ENCODE results near the gene NSDHL.
"Not testable (repeated sequence)": the region's sequence is repeated elsewhere in the genome, so short reads cannot be mapped to it uniquely, and the experiment has no call there.

NSDHL gene

GRCh38 chrX:152830312-152831305 lies at the start of gene NSDHL, which contains the start of gene CETN2:
NSDHL (plus strand) TSS chrX:152831063; CDS start chrX:152846325, 15,262 bp downstream.
CETN2 (minus strand) TSS chrX:152830757; CDS start chrX:152830710, 47 bp downstream.
- in situ Hi-C loops (cut with HindIII; ENCODE audit: low pct_ligation_motif_present, low pct_unique_long_range_greater_than_20kb, low sequenced_read_pairs), result no loop called here
- peak; percentile 86 for DNase-seq

- in situ Hi-C loops (cut with HindIII; ENCODE audit: low pct_ligation_motif_present, low pct_unique_long_range_greater_than_20kb, low sequenced_read_pairs); DNase-seq: not testable (repeated sequence)
Observed at GRCh38 chrX:152787062-152787461, 43.8 kb upstream of the NSDHL start.

- in situ Hi-C loops (cut with HindIII; ENCODE audit: low pct_ligation_motif_present, low pct_unique_long_range_greater_than_20kb, low sequenced_read_pairs), result no loop called here
- DNase-seq, result no peak
Observed at GRCh38 chrX:152798945-152799344, 31.9 kb upstream of the NSDHL start.

GRCh38 chrX:152806035-152806434 lies 24.8 kb upstream of the NSDHL start:
- no peak for DNase-seq
- in situ Hi-C loops (cut with HindIII; ENCODE audit: low pct_ligation_motif_present, low pct_unique_long_range_greater_than_20kb, low sequenced_read_pairs), result loop anchor here (25.0 kb wide), 1 partner anchor 169 kb away; the partner anchor contains the start of gene GABRQ

- in situ Hi-C loops (cut with HindIII; ENCODE audit: low pct_ligation_motif_present, low pct_unique_long_range_greater_than_20kb, low sequenced_read_pairs), result loop anchor here (25.0 kb wide), 1 partner anchor 173 kb away; the partner anchor contains the start of gene GABRQ
- DNase-seq, result no peak
Observed at GRCh38 chrX:152810403-152810802, 20.5 kb upstream of the NSDHL start.

DNA sequence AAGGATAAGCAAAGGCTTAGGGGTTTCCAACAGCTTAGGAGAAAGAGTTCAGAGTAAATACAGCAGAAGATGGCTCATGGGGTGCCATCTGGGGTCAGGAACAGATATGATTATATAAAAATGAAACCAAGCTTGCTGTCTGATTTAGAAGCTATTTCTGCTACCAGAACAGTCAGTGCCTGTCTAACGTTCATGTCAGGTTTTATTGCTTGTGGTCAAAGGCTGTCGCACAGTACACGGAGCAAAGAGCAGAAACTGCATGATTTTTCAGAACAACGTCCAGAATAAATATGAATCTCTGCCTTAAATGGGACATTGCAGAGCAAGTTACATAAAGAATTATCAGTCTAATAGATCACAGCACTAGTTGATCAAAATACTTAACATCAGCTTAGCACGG lies 17.7 kb upstream of the NSDHL start:
- DNase-seq, result no peak
- in situ Hi-C loops (cut with HindIII; ENCODE audit: low pct_ligation_motif_present, low pct_unique_long_range_greater_than_20kb, low sequenced_read_pairs), result loop anchor here (25.0 kb wide), 1 partner anchor 176 kb away; the partner anchor contains the start of gene GABRQ

DNA sequence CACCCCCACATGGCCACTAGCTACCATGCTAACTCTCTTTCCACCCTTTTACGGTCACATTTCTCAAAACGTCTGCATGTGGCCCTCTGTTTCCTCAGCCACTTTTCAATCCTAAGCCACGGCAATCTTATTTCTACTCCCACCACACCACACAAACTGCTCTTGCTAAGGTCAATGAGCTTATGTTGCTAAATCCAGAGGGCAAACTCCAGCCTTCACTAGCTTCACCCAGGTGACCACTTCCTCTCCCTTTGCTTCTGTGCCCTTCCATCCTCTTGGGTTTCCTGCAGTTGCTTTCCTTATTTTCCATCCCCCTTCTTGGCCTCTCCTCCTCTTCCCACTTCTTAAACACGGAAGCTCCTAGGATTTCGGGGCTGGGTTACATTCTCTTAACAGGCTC lies 16.8 kb upstream of the NSDHL start:
- in situ Hi-C loops (cut with HindIII; ENCODE audit: low pct_ligation_motif_present, low pct_unique_long_range_greater_than_20kb, low sequenced_read_pairs), result loop anchor here (25.0 kb wide), 1 partner anchor 177 kb away; the partner anchor contains the start of gene GABRQ

GRCh38 chrX:152817078-152817764 lies 13.6 kb upstream of the NSDHL start:
- in situ Hi-C loops (cut with HindIII; ENCODE audit: low pct_ligation_motif_present, low pct_unique_long_range_greater_than_20kb, low sequenced_read_pairs), result loop anchor here (25.0 kb wide), 1 partner anchor 180 kb away; the partner anchor contains the start of gene GABRQ
- peak; percentile 13 for DNase-seq

More for the DNA sequence above, 16.8 kb upstream of the NSDHL start:
- no peak for DNase-seq

DNA sequence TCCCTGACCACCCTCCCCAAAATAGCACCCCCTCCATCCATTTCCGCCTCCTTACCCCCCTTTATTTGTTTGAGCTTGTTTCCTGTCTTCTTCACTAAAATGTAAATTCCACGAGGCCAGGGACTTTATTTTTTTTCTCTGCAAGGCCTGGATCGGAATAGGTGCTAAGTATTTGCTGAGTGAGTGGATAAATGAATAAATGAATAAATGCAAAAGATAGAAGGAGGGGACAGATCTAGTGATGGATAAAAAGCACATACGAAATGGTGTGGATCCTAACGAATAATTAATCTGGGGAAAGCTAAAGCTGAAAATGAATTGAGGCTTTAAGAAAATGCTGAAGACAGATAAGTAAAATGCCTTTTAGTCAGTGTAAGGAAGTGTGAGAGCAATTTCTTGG lies 12.5 kb upstream of the NSDHL start:
- in situ Hi-C loops (cut with HindIII; ENCODE audit: low pct_ligation_motif_present, low pct_unique_long_range_greater_than_20kb, low sequenced_read_pairs), result loop anchor here (25.0 kb wide), 1 partner anchor 181 kb away; the partner anchor contains the start of gene GABRQ
- no peak for DNase-seq

DNA sequence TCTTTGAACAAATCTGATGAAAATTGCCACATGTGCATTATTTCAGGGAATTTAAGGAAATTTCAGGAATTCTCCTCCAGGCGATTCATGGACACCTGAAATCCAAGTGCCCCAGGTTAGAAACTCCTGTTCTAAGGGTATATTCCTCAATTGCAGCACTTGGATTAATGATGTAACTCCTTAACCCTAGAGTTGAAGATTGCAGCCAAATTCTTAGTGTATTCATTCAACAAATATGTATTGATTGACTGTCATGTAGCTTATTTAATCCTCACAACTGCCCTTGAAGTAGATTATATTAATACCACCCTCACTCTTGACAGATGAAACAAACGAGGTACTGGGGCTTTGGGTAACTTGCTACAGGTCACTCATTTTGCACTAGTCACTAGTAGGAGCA lies 11.6 kb upstream of the NSDHL start:
- in situ Hi-C loops (cut with HindIII; ENCODE audit: low pct_ligation_motif_present, low pct_unique_long_range_greater_than_20kb, low sequenced_read_pairs), result loop anchor here (25.0 kb wide), 1 partner anchor 182 kb away; the partner anchor contains the start of gene GABRQ
- DNase-seq, result no peak

- DNase-seq, result no peak
- in situ Hi-C loops (cut with HindIII; ENCODE audit: low pct_ligation_motif_present, low pct_unique_long_range_greater_than_20kb, low sequenced_read_pairs), result loop anchor here (25.0 kb wide), 1 partner anchor 182 kb away; the partner anchor contains the start of gene GABRQ
Observed at GRCh38 chrX:152819732-152820131, 11.1 kb upstream of the NSDHL start.

GRCh38 chrX:152821145-152821765 lies 9.6 kb upstream of the NSDHL start:
- in situ Hi-C loops (cut with HindIII; ENCODE audit: low pct_ligation_motif_present, low pct_unique_long_range_greater_than_20kb, low sequenced_read_pairs), result loop anchor here (25.0 kb wide), 1 partner anchor 184 kb away; the partner anchor contains the start of gene GABRQ
- peak; percentile 34 for DNase-seq

GRCh38 chrX:152822383-152823086 lies 8.3 kb upstream of the NSDHL start:
- in situ Hi-C loops (cut with HindIII; ENCODE audit: low pct_ligation_motif_present, low pct_unique_long_range_greater_than_20kb, low sequenced_read_pairs), result loop anchor here (25.0 kb wide), 1 partner anchor 185 kb away; the partner anchor contains the start of gene GABRQ
- no peak for DNase-seq

GRCh38 chrX:152823657-152824056 lies 7.2 kb upstream of the NSDHL start:
- no peak for DNase-seq
- in situ Hi-C loops (cut with HindIII; ENCODE audit: low pct_ligation_motif_present, low pct_unique_long_range_greater_than_20kb, low sequenced_read_pairs), result loop anchor here (25.0 kb wide), 1 partner anchor 186 kb away; the partner anchor contains the start of gene GABRQ

DNA sequence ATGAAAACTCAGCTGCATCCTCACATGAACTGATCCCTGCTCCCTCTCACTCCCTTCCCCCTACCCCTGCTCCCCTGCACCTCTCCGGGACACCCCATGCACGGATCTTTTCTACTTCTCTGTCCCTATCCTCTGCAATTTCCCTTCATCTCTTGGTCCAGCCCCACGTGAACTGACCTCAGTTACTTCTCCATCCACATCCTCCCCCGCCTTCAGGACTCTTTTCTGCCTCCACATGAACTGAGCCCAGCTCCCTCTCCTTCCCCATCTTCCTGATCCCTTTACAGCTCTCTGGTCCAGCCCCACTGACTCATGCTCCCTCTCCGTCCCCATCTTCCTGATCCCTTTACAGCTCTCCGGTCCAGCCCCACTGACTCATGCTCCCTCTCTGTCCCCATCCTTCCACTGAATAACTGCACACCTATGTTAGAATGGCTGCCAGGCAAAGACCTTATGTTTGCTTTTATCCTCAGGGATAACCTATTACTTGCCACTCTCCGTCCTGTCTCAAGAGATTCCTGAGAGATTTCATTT lies 6.0 kb upstream of the NSDHL start:
- no peak for DNase-seq
- in situ Hi-C loops (cut with HindIII; ENCODE audit: low pct_ligation_motif_present, low pct_unique_long_range_greater_than_20kb, low sequenced_read_pairs), result loop anchor here (25.0 kb wide), 1 partner anchor 188 kb away; the partner anchor contains the start of gene GABRQ

DNA sequence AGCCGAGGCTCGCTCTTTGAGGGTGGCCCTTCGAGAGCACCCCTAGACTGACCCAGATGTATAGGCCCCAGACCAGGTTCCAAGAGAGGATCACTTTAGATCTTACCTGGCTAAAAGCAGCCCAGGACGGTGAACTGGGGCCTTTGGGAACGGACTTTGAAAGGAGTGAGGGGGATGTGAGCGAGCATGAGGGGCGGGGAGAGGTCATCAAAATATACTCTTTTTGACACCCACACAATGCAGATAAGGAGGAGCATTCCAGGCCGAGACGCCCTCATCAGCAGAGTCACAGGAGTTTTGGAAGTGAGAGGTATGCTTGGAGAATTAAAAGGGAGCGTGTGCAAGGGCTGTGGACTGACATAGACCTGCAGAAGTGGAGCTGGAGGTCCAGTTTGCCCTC lies 528 bp downstream of the NSDHL start:
- in situ Hi-C loops (cut with HindIII; ENCODE audit: low pct_ligation_motif_present, low pct_unique_long_range_greater_than_20kb, low sequenced_read_pairs), result no loop called here
- no peak for DNase-seq

DNA sequence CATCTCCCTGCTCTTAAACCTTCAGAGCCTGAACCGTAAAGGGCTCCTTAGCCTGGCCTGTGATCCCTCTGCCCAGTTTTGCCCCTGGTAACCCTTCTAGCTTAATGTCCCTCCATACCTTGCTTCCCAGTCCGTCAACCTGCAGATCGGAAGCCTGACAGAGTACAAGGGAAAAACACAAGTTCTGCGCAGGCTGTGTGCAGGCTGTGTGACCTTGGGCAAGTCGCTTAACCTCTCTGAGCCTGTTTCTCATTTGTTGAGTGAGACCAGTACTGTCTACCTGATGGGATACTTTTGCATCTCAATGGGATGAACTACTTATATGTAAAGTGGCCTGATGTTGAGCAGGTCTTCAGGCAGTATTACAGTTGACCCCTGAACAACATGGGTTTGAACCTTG lies 1.7 kb downstream of the NSDHL start:
- DNase-seq, result no peak
- in situ Hi-C loops (cut with HindIII; ENCODE audit: low pct_ligation_motif_present, low pct_unique_long_range_greater_than_20kb, low sequenced_read_pairs), result no loop called here

All from ACHN (cell line).